ENCODE data around the gene CABLES2.

Gene CABLES2

GRCh38 chr20:62407221-62407992 lies at the start of gene CABLES2:
TSS of gene CABLES2 (minus strand) at chr20:62407285. CDS start at chr20:62407276, 9 bp downstream.
- DNase-seq: peak; percentile 93

GRCh38 chr20:62455929-62456328 lies 48.8 kb upstream of the CABLES2 start:
- no peak for DNase-seq

GRCh38 chr20:62454904-62455636 lies 48.0 kb upstream of the CABLES2 start:
- no peak for DNase-seq

- no peak for DNase-seq
Observed at GRCh38 chr20:62453186-62453808, 46.2 kb upstream of the CABLES2 start.

GRCh38 chr20:62452475-62453095 lies 45.5 kb upstream of the CABLES2 start:
- DNase-seq: no peak

- DNase-seq: no peak
Observed at GRCh38 chr20:62451970-62452369, 44.9 kb upstream of the CABLES2 start.

GRCh38 chr20:62451156-62451767 lies 44.2 kb upstream of the CABLES2 start:
- no peak for DNase-seq

- no peak for DNase-seq
Observed at GRCh38 chr20:62449951-62450691, 43.0 kb upstream of the CABLES2 start.

- no peak for DNase-seq
Observed at GRCh38 chr20:62448788-62449187, 41.7 kb upstream of the CABLES2 start.

GRCh38 chr20:62448038-62448437 lies 41.0 kb upstream of the CABLES2 start:
- DNase-seq: no peak

GRCh38 chr20:62446888-62447869 lies 40.1 kb upstream of the CABLES2 start:
- no peak for DNase-seq

- DNase-seq: no peak
Observed at GRCh38 chr20:62446481-62446880, 39.4 kb upstream of the CABLES2 start.

GRCh38 chr20:62445553-62446340 lies 38.7 kb upstream of the CABLES2 start:
- DNase-seq: no peak

GRCh38 chr20:62444286-62444685 lies 37.2 kb upstream of the CABLES2 start:
- DNase-seq: no peak

- DNase-seq: no peak
Observed at GRCh38 chr20:62441987-62442539, 35.0 kb upstream of the CABLES2 start.

GRCh38 chr20:62439218-62439617 lies 32.1 kb upstream of the CABLES2 start:
- DNase-seq: no peak

- no peak for DNase-seq
Observed at GRCh38 chr20:62437927-62438326, 30.8 kb upstream of the CABLES2 start.

GRCh38 chr20:62437496-62437895 lies 30.4 kb upstream of the CABLES2 start:
- DNase-seq: no peak

GRCh38 chr20:62436692-62437091 lies 29.6 kb upstream of the CABLES2 start:
- DNase-seq: no peak

Data from activated CD4-positive, alpha-beta T cell treated with anti-CD3 and anti-CD28 coated beads, Interleukin-2, amount 50 U/mL, for 16 hours (primary cell).